GM11168 (cell line): ENCODE measurements around the gene BANF2.
"Not testable (repeated sequence)": the region's sequence is repeated elsewhere in the genome, so short reads cannot be mapped to it uniquely, and the experiment has no call there.

Experiments
- in situ Hi-C: fragments of 300-500 bp; cut with MboI; formaldehyde crosslinking; loops from one replicate; pipeline ENCODE4 v1.12.0; 2022; ENCODE audit warnings: low sequenced_read_pairs; ENCODE audit not compliant: unreplicated experiment

Gene BANF2

DNA sequence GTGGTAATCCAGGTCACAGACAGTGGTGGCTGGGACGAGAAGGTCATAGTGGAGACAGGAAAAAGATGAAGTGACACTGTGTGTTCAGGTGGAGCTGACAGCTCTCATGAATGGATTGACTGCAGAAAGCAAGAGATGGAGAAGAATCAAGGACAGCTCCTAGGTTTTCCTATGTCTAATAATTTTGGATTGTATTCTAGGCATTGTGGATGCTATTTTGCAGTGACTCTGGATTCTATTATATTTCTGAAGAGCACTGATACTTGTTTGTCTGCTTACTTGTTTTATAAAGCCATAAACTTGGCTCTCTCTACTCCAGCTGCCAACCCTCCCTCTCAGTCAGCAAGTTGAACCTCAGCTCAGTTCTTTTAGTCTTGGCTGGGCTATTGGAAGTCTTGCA, 58.7 kb downstream of the BANF2 start:
- in situ Hi-C loops = no loop called here

DNA sequence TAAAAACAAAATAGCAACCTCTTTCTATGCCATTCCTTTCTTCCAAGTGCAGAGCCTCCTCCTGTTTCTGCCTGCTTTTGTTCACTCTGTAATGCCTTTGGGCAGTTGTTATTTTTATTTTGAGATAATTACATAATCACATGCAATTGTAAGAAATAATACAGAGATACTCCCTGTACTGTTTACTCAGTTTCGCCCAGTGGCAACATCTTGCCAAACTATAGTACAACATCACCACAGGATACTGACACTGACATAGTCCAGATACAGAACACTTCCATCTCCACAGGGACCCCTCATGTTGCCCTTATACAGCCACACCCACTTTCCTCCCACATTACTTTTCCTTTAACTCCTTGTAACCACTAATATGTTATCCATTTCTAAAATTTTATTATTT, 59.7 kb downstream of the BANF2 start:
- in situ Hi-C loops = no loop called here

DNA sequence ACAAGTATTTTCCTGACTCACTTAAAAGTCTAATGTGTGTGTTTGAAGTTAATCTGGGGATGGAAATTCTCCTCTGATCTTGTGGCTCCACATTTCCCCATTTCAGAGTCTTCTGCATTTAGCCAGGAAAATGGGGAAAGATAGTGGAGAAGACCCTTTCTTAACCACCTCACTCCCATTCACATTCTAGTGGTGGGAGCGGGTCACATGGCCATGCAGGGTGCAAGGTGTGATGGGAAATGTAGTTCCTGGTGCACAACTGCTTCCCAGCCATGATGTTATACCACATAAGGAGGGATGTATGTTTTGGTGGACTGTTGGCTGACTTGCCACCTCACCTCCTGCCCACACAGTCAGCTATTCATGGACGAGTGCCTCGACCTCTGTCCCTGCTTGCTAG, 61.8 kb downstream of the BANF2 start:
- in situ Hi-C loops = no loop called here

DNA sequence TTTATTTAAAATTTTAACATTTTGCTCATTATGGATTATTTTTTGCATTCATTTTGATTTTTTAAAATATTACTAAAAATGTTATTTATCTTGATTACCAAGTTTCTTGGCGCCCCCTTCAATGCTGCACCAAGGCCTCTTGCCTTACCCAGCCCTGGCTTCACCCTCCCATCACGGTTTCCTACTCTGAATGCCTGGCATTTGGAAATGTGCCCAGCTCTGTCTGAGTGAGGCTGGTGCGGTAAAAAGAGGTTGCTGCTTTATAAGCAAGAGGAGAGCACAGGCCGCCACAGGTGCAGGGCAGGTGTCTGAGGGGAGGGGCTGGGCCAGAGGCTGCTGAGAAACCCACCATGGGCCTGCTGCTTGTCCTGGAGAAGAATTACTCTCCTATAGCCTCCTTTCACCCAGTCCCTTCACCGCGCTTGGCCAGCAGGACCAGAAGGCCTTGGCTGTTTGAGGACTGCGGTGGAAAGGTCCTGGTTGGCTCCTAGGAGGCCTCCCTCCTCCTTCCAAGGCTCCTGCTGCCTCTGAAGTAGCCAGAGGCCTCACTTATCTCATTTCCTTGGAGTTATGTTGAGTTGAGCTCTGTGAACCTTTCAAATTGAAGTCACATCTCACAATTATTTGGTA, 62.6 kb downstream of the BANF2 start:
- in situ Hi-C loops = no loop called here

DNA sequence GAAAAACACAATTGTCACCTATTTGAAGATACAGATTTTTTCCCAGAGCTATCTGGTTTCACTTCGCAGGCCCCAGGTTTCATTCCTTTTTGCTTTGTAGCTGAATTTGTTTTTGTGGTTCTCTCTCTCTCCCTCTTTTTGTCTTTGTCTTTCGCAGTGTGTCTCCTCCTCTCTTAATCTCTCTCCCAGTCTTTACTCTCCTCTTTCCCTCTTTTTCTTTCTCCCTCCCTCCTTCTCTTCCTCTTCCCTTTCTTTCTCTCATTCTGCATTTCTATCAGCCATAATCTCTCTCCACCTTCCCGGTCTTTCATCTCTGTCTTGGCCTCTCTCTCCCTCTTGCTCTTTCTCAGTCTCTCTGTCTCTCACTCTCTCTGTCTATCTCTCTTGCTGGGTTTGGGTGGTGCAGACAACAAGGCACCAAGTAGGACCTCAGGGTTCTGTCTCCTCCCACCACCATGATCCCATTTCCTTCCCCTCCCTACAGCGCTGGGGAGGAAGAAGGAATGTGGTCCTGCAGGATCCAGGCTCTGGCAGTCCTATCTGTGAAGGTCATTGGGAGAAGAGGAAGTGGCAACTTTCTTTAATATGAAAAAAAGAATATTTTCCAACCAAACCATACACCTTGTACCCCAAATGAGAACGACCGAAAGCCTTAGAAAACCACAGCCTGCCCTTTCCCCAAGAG, 63.2 kb downstream of the BANF2 start:
- in situ Hi-C loops = no loop called here

DNA sequence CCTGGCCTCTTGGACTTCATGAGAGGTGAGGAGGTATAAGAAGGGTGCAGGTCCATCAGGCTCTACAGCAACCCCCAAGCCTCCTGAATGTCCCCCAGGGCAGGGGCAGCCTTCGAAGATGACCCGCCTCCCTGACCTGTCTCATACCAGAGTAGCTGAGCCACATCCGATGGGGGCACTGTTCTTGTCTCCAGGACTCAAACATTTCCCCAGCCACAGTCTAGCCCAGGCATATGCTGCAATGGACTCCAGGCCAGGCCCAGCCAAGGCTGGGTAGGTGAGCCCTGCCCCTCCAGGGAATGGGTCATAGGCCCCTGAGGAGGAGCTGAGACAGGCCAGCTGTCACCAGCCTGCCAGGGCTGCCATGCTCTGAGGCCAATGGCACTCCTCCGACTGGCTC, 65.3 kb downstream of the BANF2 start:
- in situ Hi-C loops = no loop called here

DNA sequence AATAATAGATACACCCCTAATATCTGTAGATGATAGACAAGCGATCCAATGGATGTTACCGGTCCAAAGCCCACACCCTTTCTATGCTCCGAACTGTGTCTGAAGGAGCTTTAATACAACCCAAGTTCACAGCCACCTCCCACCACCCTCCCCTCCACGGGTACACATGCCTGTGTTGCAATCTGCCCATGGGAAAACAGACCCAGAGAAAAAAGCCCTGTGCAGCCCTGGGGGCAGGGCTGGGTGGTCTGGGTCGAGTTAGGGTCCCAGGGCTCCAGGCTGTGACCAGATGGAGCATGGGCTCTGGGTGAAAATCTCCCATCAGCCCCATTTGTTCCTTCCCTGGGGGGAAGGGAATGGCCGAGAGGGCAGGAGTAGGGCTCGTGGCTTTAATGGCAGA, 65.8 kb downstream of the BANF2 start:
- in situ Hi-C loops = no loop called here

DNA sequence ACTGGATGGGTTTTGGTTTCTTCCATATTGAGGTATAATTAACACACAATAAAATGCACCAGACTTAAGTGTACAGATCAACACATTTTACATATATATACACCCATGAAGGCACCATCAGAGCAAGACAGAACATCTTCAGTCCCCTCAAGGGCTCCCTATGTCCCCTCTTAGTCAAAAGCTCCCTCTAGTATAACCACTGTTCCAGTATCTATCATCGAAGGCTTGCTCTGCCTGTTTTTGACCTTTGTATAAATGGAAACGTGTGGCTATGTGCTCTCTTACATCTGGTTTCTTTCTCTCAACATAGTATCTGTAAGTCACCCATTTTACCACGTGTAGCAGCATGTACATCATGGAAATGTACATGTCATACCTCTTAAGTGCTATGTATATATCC, 66.5 kb downstream of the BANF2 start:
- in situ Hi-C loops = no loop called here

DNA sequence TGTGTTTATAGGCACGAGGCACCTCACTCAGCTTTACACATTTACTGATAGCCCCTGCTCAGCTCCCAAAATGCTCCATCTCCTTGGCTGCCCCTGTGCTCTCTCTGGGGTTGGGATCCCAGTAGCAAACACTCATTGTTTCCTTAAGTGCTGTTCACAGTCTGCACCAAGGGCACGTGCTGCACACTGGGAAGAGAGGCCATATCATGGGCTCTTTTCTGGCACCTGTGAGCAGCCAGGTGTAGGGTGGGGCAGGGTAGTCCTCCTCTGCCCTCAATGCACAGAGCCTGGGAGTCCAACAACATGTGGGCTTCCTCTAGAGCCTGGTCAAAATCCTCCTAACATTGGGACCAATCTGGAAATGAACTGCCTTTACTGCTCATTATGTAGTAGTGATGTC, 67.9 kb downstream of the BANF2 start:
- in situ Hi-C loops = no loop called here

DNA sequence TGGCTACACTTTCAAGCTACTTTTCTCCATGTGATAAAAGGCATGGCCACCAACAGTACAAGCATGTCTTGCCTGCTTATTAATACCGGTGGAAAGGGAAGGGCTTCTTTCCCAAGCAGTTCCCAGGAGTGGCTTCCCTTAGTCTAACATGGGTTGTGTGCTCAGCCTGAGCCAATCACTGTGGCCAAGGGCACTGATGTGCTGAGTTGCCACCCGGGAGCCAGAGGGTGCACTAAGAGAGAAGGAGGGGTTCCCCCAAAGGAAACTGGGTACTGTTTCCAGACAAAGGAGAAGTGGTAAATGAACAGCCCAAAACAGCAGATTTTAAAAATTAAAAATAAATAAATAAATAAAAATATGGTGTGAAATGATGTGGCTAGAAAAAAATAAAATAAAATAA, 68.5 kb downstream of the BANF2 start:
- in situ Hi-C loops = no loop called here

DNA sequence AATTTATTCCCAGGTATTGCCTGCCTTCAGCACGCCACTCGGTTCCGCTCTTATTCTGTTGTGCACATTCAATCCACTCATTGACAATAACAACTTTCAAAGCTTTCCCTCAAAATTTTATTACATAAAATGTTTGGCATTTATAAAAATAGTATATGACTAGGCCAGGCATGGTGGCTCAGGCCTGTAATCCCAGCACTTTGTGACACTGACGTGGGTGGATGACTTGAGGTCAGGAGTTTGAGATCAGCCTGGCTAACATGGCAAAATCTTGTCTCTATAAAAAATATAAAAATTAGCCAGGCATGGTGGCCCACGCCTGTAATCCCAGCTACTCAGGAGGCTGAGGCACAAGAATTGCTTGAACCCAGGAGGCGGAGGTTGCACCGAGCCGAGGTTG, 70.0 kb downstream of the BANF2 start:
- in situ Hi-C loops = not testable (repeated sequence)

DNA sequence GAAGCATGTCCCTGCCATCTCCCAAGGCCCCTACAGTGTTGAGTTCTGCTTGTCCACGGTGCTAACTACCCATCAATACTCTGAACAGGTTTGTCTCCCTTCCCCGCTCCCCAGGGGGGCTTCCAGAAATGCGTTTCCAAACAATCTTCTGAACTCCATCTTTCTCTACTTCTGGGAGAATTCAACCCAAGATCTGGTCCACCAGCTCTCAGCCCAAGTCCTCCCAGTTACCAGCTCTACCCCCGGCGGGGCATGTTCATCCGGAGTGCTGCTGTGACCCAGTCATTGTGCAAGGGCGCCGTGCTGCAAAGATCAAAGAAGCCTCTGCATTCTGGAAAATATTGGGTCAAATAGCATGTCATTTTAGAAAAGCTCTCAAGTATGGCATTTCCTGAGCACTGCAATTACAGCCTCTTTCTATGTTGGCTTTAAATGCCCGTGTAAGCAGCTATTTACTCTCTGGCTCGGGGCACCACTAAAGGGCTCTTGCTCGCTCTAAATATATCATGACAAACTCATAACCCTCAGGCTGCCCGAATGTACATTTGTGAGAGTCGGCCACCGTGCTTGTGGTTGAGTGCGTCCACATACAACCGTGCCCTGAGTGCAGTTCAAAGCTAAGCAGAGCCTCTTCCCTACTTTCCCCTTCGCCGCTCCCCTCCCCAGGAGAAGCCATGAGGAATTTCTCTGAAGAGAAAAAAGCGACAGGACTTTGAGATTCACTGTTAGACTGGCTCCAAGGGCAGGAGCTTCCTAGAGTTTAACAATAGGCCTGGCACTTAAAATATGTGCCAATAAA, 71.6 kb downstream of the BANF2 start:
- in situ Hi-C loops = no loop called here

DNA sequence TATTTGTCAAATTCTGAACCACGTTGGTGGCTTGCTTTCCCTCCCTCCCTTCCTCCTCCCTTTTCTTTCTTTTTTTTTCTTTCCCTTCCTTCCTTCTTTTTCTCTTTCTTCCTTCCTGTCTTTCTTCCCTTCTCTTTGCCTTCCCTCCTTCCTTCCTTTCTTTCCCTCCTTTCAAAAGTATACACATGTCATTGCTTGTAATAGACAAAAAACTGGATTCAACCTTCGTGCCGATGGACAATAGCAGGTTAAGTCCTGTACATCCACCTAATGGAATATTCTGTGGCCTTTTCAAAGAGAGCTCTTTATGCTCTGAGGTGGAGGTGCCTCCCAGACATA, 72.2 kb downstream of the BANF2 start:
- in situ Hi-C loops = no loop called here

DNA sequence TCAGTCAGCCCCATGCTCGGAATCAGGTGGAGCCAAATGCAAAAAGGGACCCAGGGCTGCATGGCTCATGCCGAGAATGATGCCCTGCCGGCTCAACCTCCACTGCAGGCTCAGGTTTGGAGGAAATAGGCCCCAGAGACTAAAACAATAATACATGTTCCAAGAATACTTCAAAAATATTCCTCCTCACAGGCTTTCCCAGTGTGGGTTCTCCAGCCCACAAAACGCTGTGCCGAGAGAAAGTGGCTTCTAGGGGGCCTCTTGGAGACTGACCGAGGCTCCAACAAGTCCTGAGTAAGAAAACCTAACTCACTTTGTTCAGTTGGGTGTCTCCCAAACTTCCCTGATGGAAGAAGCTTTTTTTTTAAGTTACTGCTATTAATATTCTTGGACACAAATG, 73.9 kb downstream of the BANF2 start:
- in situ Hi-C loops = no loop called here

DNA sequence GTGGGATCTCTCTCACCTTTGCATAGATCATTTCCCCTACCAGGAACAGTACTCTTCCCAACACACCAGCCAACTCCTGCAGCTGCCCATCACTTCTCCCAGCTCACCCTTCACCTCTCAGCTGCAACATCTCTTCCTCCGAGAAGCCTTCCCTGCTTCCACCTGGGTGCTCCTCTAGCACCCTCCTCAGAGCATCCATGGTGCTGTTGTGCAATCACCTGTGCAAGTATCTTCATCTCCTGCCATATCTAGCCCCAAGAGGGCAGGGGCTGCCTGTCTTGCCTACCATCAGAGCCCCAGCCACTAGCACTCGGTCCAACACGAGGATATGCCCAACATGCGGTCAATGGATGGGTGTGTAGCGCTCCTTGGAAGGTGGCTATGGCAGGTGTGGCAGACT, 75.8 kb downstream of the BANF2 start:
- in situ Hi-C loops = no loop called here

DNA sequence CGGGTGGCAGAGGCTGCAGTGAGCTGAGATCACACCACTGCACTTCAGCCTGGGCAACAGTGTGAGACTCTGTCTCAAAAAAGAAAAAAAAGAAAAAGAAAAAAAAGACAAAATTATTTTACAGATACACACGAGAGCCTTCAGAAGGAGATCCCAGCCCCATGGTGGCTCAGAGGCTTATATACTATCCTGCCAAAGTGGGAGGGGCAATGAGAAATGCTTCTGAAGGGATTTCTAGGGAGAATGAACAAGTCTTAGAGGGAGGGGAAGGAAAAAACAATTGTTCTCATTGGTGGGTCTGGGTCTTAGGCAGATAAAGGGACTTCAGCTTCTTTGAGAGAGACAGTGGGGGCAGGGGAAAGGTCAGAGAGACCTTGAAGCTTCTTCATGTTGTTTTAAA, 76.8 kb downstream of the BANF2 start:
- in situ Hi-C loops = no loop called here

DNA sequence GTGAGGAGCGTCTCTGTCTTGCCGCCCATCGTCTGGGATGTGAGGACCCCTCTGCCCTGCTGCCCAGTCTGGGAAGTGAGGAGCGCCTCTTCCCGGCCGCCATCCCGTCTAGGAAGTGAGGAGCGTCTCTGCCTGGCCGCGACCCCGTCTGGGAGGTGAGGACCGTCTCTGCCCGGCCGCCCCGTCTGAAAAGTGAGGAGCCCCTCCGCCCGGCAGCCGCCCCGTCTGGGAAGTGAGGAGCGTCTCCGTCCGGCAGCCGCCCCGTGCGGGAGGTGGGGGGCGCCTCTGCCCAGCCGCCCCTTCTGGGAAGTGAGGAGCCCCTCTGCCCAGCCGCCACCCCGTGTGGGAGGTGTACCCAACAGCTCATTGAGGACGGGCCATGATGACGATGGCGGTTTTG, 79.2 kb downstream of the BANF2 start:
- in situ Hi-C loops = not testable (repeated sequence)

DNA sequence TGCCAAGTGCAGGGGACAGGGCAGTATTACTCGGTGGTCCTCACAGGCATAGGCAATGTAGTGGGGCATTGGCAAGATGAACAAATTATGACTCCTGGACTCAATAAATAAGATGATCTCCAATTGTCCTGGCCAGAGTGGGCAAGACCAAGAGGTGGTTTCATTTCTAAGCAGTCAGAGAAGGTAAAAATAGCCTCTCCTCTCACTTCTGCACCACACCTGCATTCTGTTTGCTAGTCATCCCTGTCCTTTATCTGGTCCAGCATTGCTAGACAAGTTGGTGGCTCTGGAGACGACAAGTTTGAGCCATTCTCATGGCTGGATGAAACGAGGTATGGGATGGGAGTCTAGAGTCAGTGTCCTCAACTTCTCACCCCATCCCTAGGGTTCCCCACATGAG, 83.0 kb downstream of the BANF2 start:
- in situ Hi-C loops = no loop called here

DNA sequence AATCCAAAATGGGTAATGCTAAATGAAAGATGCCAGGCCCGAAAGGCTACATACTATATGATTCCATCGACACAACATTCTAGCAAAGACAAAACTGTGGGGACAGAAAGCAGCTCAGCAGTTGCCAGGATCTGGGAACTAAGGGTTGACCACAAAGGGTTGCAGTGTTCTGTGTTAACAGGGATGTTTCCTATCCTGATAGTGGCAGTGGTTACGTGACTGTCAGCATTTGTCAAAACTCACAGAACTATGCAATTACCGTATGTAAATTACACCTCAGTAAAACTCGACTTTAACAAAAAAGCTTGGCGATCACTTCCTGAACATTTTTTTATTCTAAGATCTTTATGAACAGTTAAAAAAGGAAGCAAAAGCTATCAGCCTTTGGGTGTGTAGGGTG, 83.9 kb downstream of the BANF2 start:
- in situ Hi-C loops = no loop called here

DNA sequence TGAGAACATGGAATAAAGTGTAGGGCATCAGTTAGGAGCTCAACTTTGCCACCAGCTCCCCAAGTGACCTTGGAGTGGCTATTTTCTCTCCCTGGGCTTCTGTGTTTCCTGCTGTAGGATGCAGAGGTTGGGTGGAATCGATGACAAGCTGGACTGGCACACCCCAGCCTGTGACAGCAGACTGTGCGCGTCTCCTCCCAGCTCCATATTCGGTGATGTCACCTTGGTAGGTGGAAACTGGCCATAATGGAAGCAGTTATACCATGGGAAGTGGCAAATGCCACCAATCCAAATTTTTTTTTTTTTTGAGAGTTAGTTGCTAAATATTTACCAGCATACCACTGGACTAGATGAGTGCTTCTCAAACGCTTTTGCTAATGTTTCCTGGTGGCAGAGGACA, 85.2 kb downstream of the BANF2 start:
- in situ Hi-C loops = no loop called here
